GM23338 (cell line): ENCODE data around the gene ERMARD. TPM values are rescaled to one million over a fixed set of nuclear protein-coding genes. Genes with fewer than 3 reads are reported as not detected.
A peak's percentile ranks its signal among the peaks of the same experiment; 100 is the strongest.

Experiments used
- ATAC-seq: fragments of 200-7000 bp; cut with Tn5 transposase; 3 replicates; pipeline ENCODE4 v1.9.1; 2020
- DNase-seq: peaks from one replicate; pipeline ENCODE4 v3.0.0-alpha.2; 2015; ENCODE audit warnings: low spot score
- H2AFZ ChIP-seq: fragments of 200-600 bp; sonication (generic); 2 replicates; pipeline ENCODE4 v1.8.0; 2016; ENCODE audit warnings: antibody characterized with exemption, mild to moderate bottlenecking, moderate library complexity
- H3F3A ChIP-seq: fragments of 200-600 bp; sonication (generic); replicated peaks from 2 replicates; pipeline ENCODE4 v1.8.0; 2017; ENCODE audit warnings: antibody characterized with exemption, mixed run types, low read depth
- H3K27ac ChIP-seq: fragments of 200-600 bp; sonication (generic); 2 replicates; pipeline ENCODE4 v1.6.1; 2016; ENCODE audit warnings: low read depth
- H3K27me3 ChIP-seq: fragments of 200-600 bp; sonication (generic); 2 replicates; pipeline ENCODE4 v1.8.0; 2016; ENCODE audit warnings: mild to moderate bottlenecking, mixed run types, moderate library complexity; ENCODE audit not compliant: insufficient read depth
- H3K36me3 ChIP-seq: fragments of 200-600 bp; sonication (generic); 2 replicates; pipeline ENCODE4 v1.8.0; 2016; ENCODE audit warnings: mild to moderate bottlenecking; ENCODE audit not compliant: insufficient read depth
- H3K4me1 ChIP-seq: fragments of 200-600 bp; sonication (generic); 2 replicates; pipeline ENCODE4 v1.8.0; 2016; ENCODE audit warnings: mild to moderate bottlenecking, moderate library complexity; ENCODE audit not compliant: insufficient read depth
- H3K4me2 ChIP-seq: fragments of 200-600 bp; sonication (generic); 2 replicates; pipeline ENCODE4 v1.7.1; 2017; ENCODE audit warnings: mixed run types
- H3K4me3 ChIP-seq: fragments of 200-600 bp; sonication (generic); 2 replicates; pipeline ENCODE4 v1.6.1; 2016; ENCODE audit warnings: mixed run types
- H3K79me2 ChIP-seq: fragments of 200-600 bp; sonication (generic); replicated peaks from 2 replicates; pipeline ENCODE4 v1.8.0; 2017; ENCODE audit warnings: mild to moderate bottlenecking; ENCODE audit not compliant: insufficient read depth
- H3K9me2 ChIP-seq: fragments of 200-600 bp; sonication (generic); 2 replicates; pipeline ENCODE4 v1.8.0; 2017; ENCODE audit not compliant: insufficient read depth
- H4K20me1 ChIP-seq: fragments of 200-600 bp; sonication (generic); replicated peaks from 2 replicates; pipeline ENCODE4 v1.8.0; 2017; ENCODE audit warnings: mild to moderate bottlenecking; ENCODE audit not compliant: insufficient read depth
- H3K27ac Mint-ChIP-seq: 2 replicates; pipeline ENCODE4 v1.8.0; 2020; ENCODE audit warnings: inconsistent platforms, mild to moderate bottlenecking, moderate library complexity, mixed read lengths
- H3K27me3 Mint-ChIP-seq: 3 replicates; pipeline ENCODE4 v1.8.0; 2022; ENCODE audit warnings: low read depth, mild to moderate bottlenecking, moderate library complexity, mixed read lengths, inconsistent platforms; ENCODE audit not compliant: insufficient read depth, poor library complexity
- H3K36me3 Mint-ChIP-seq: 3 replicates; pipeline ENCODE4 v1.8.0; 2021; ENCODE audit warnings: low read depth, mild to moderate bottlenecking, inconsistent platforms, moderate library complexity, mixed read lengths
- H3K4me1 Mint-ChIP-seq: 3 replicates; pipeline ENCODE4 v1.8.0; 2020; ENCODE audit warnings: mild to moderate bottlenecking, inconsistent platforms, mixed read lengths
- H3K4me3 Mint-ChIP-seq: 3 replicates; pipeline ENCODE4 v1.8.0; 2021; ENCODE audit warnings: moderate library complexity, mild to moderate bottlenecking, inconsistent platforms, mixed read lengths
- H3K9me3 Mint-ChIP-seq: 3 replicates; pipeline ENCODE4 v1.8.0; 2020; ENCODE audit warnings: moderate library complexity, mild to moderate bottlenecking, inconsistent platforms, mixed read lengths
- CREB1 ChIP-seq: fragments of 250-450 bp; sonication (Bioruptor Pico); IDR thresholded peaks from 2 replicates; pipeline ENCODE4 v1.5.0; 2020; ENCODE audit warnings: low read depth, mild to moderate bottlenecking, moderate library complexity
- CTCF ChIP-seq, 2 experiments: fragments of 200-600 bp in 1 of 2; sonication (generic) in 1 of 2; conservative IDR thresholded peaks; 2 replicates each; pipeline versions ENCODE4 v1.5.1 to v1.6.1; 2016 to 2017; ENCODE audit warnings: antibody characterized with exemption in 2 of 2, low read depth in 2 of 2, mild to moderate bottlenecking in 2 of 2, moderate library complexity in 1 of 2
- ETS1 ChIP-seq: IDR thresholded peaks from 2 replicates; pipeline ENCODE4 v1.6.1; 2016; ENCODE audit warnings: antibody characterized with exemption
- EZH2 ChIP-seq: fragments of 200-600 bp; sonication (generic); IDR thresholded peaks from one replicate; pipeline ENCODE4 v1.8.0; 2017; ENCODE audit warnings: antibody characterized with exemption, mild to moderate bottlenecking, low read depth; ENCODE audit not compliant: unreplicated experiment
- EZH2phosphoT487 ChIP-seq: fragments of 200-600 bp; sonication (generic); IDR thresholded peaks from one replicate; pipeline ENCODE4 v1.8.1; 2018; ENCODE audit warnings: antibody characterized with exemption; ENCODE audit not compliant: unreplicated experiment
- JUNB ChIP-seq: IDR thresholded peaks from one replicate; pipeline ENCODE4 v1.6.1; 2016; ENCODE audit warnings: antibody characterized with exemption; ENCODE audit not compliant: unreplicated experiment
- NANOG ChIP-seq: IDR thresholded peaks from 2 replicates; pipeline ENCODE4 v1.6.1; 2016; ENCODE audit warnings: antibody characterized with exemption, borderline replicate concordance
- POLR2AphosphoS5 ChIP-seq: IDR thresholded peaks from 2 replicates; pipeline ENCODE4 v1.6.1; 2016; ENCODE audit warnings: antibody characterized with exemption, low read depth
- REST ChIP-seq: IDR thresholded peaks from one replicate; pipeline ENCODE4 v1.6.1; 2018; ENCODE audit warnings: antibody characterized with exemption; ENCODE audit not compliant: unreplicated experiment
- STAT1 ChIP-seq: IDR thresholded peaks from one replicate; pipeline ENCODE4 v1.6.1; 2016; ENCODE audit warnings: antibody characterized with exemption; ENCODE audit not compliant: unreplicated experiment
- ZNF114 ChIP-seq: fragments of 250-450 bp; sonication (Bioruptor Pico); IDR thresholded peaks from 2 replicates; pipeline ENCODE4 v1.5.0; 2020; ENCODE audit warnings: mild to moderate bottlenecking, moderate library complexity
- ZNF331 ChIP-seq: fragments of 250-450 bp; sonication (Bioruptor Pico); IDR thresholded peaks from 2 replicates; pipeline ENCODE4 v1.5.0; 2020; ENCODE audit warnings: low read depth, mild to moderate bottlenecking, moderate library complexity
- ZNF462 ChIP-seq: fragments of 250-450 bp; sonication (Bioruptor Pico); IDR thresholded peaks from 2 replicates; pipeline ENCODE4 v1.5.0; 2020; ENCODE audit warnings: mild to moderate bottlenecking, moderate library complexity
- polyA plus RNA-seq: library from polyadenylated mRNA; unstranded; fragments of >200 nt; fragmentation: Nextera tagmentation; extraction: Ambion mirVana; gene quantifications from 2 replicates; pipeline ENCODE4 v1.2.1, GENCODE V29; 2016
- total RNA-seq: library from RNA; depleted of rRNA; stranded (reverse); fragments of >200 nt; shearing (Covaris generic); gene quantifications from 2 replicates; pipeline ENCODE4 v1.2.3, GENCODE V29; 2014

The ERMARD gene
- total and polyA plus RNA-seq, 2 experiments from 2014 or later: 7.6 to 8.6 TPM

GRCh38 chr6:169723200-169723909 is 28.1 kb upstream of the ERMARD start:
- H3K27ac ChIP-seq: no peak overlapping the region
- peak overlapping the region; percentile 94 for H3K4me2 ChIP-seq
- no peaks in the 10 kb centered on the region for H3K9me2 ChIP-seq
- H3F3A ChIP-seq: no peaks in the 10 kb centered on the region; the same call in 1 of the 2 replicates
- Mint-ChIP-seq H3K9me3 (no peaks in the 10 kb centered on the region), H3K27ac (0 out of 2 replicates have a peak overlapping the region, but pooled peaks have one; percentile 18), H3K27me3 (peaks cover 14% of the 10 kb centered on the region), H3K4me3 (peak overlapping the region; percentile 87), H3K4me1 (peaks cover 43% of the 10 kb centered on the region), H3K36me3 (peaks cover 4% of the 10 kb centered on the region; the same call in 1 of the 3 replicates)
- no peak for TF ChIP-seq EZH2
- TF ChIP-seq POLR2AphosphoS5: no peak; the same call in 1 of the 2 replicates
- TF ChIP-seq CTCF (conservative IDR thresholded peaks at IDR 0.05; ENCODE audit: low read depth in 2 of 2): no peak
- TF ChIP-seq ZNF114 (CRISPR knock-in tag): no peak
- TF ChIP-seq ZNF462 (CRISPR knock-in tag): no peak
- no peak for TF ChIP-seq EZH2phosphoT487
- TF ChIP-seq ETS1: no peak
- no peak for TF ChIP-seq ZNF331 (CRISPR knock-in tag)
- TF ChIP-seq REST: no peak
- no peak for TF ChIP-seq CREB1 (CRISPR knock-in tag)
- TF ChIP-seq JUNB: no peak
- no peak for TF ChIP-seq NANOG
- TF ChIP-seq STAT1: no peak
- no peaks in the 10 kb centered on the region for H3K36me3 ChIP-seq
- H3K4me3 ChIP-seq: peak overlapping the region; percentile 89
- peak; percentile 29 for ATAC-seq
- H3K4me1 ChIP-seq: peaks cover 26% of the 10 kb centered on the region
- H3K79me2 ChIP-seq: peaks cover 50% of the 10 kb centered on the region
- H2AFZ ChIP-seq: peak overlapping the region; percentile 87
- H4K20me1 ChIP-seq: peaks cover 33% of the 10 kb centered on the region
- peak; percentile 77 for DNase-seq
- peaks cover 11% of the 10 kb centered on the region for H3K27me3 ChIP-seq
